Neural progenitor cell (in vitro differentiated cells): ENCODE results near the gene LILRA1. TPM values are rescaled to one million over a fixed set of nuclear protein-coding genes. Genes with fewer than 3 reads are reported as not detected.

ENCODE experiments used
- DNase-seq: peaks from one replicate; pipeline ENCODE4 v3.0.0-alpha.2; 2016; ENCODE audit warnings: low spot score
- H2AFZ ChIP-seq: fragments of 200-600 bp; sonication (generic); replicated peaks from 2 replicates; pipeline ENCODE4 v1.6.1; 2016; ENCODE audit warnings: antibody characterized with exemption
- H3F3A ChIP-seq: fragments of 200-600 bp; sonication (generic); 2 replicates; pipeline ENCODE4 v1.6.1; 2016; ENCODE audit warnings: antibody characterized with exemption, low read depth
- H3K27ac ChIP-seq: fragments of 200-600 bp; sonication (generic); 2 replicates; pipeline ENCODE4 v1.5.1; 2016; ENCODE audit warnings: mild to moderate bottlenecking
- H3K27me3 ChIP-seq: fragments of 200-600 bp; sonication (generic); 2 replicates; pipeline ENCODE4 v1.6.1; 2016; ENCODE audit warnings: mild to moderate bottlenecking, moderate library complexity
- H3K36me3 ChIP-seq: fragments of 200-600 bp; sonication (generic); 2 replicates; pipeline ENCODE4 v1.5.1; 2016
- H3K4me1 ChIP-seq: fragments of 200-600 bp; sonication (generic); 2 replicates; pipeline ENCODE4 v1.6.1; 2016; ENCODE audit warnings: mixed run types
- H3K4me2 ChIP-seq: fragments of 200-600 bp; sonication (generic); 2 replicates; pipeline ENCODE4 v1.6.1; 2016
- H3K4me3 ChIP-seq: fragments of 200-600 bp; sonication (generic); 2 replicates; pipeline ENCODE4 v1.5.1; 2016
- H3K79me2 ChIP-seq: fragments of 200-600 bp; sonication (generic); 2 replicates; pipeline ENCODE4 v1.6.1; 2016; ENCODE audit warnings: low read depth
- H3K9ac ChIP-seq: fragments of 200-600 bp; sonication (generic); 2 replicates; pipeline ENCODE4 v1.6.1; 2016
- H3K9me3 ChIP-seq: fragments of 200-600 bp; sonication (generic); 2 replicates; pipeline ENCODE4 v1.5.1; 2016; ENCODE audit warnings: low read depth
- H4K20me1 ChIP-seq: fragments of 200-600 bp; sonication (generic); 2 replicates; pipeline ENCODE4 v1.6.1; 2016; ENCODE audit warnings: low read depth
- H3K27ac Mint-ChIP-seq: 3 replicates; pipeline ENCODE4 v1.8.0; 2021; ENCODE audit warnings: mixed read lengths
- H3K27me3 Mint-ChIP-seq: 2 replicates; pipeline ENCODE4 v1.8.0; 2022; ENCODE audit warnings: low read depth, mild to moderate bottlenecking, inconsistent platforms, moderate library complexity, mixed read lengths; ENCODE audit not compliant: insufficient read depth
- H3K36me3 Mint-ChIP-seq: 3 replicates; pipeline ENCODE4 v1.8.0; 2021; ENCODE audit warnings: mixed read lengths
- H3K4me1 Mint-ChIP-seq: 3 replicates; pipeline ENCODE4 v1.8.0; 2021; ENCODE audit warnings: mixed read lengths
- H3K4me3 Mint-ChIP-seq: 3 replicates; pipeline ENCODE4 v1.8.0; 2021; ENCODE audit warnings: mild to moderate bottlenecking, moderate library complexity, mixed read lengths
- H3K9me3 Mint-ChIP-seq: 3 replicates; pipeline ENCODE4 v1.8.0; 2020; ENCODE audit warnings: mixed read lengths
- EZH2 ChIP-seq: fragments of 200-600 bp; sonication (generic); IDR thresholded peaks from 2 replicates; pipeline ENCODE4 v1.6.1; 2017; ENCODE audit warnings: antibody characterized with exemption, mild to moderate bottlenecking, moderate library complexity
- EZH2phosphoT487 ChIP-seq: fragments of 200-600 bp; sonication (generic); IDR thresholded peaks from 2 replicates; pipeline ENCODE4 v1.6.1; 2017; ENCODE audit warnings: antibody characterized with exemption
- total RNA-seq: library from RNA; depleted of rRNA; stranded (reverse); fragments of >200 nt; gene quantifications from 2 replicates; pipeline ENCODE4 v1.2.3, GENCODE V29; 2015; ENCODE audit warnings: low replicate concordance
- TF ChIP-seq, protein P1 (sequence below): fragments of 200-600 bp; sonication (generic); IDR thresholded peaks from 2 replicates; pipeline ENCODE4 v1.5.1; 2017; ENCODE audit warnings: antibody characterized with exemption, mild to moderate bottlenecking

Gene LILRA1
- total RNA-seq, 1 donor from 2014 or later, result not detected

DNA sequence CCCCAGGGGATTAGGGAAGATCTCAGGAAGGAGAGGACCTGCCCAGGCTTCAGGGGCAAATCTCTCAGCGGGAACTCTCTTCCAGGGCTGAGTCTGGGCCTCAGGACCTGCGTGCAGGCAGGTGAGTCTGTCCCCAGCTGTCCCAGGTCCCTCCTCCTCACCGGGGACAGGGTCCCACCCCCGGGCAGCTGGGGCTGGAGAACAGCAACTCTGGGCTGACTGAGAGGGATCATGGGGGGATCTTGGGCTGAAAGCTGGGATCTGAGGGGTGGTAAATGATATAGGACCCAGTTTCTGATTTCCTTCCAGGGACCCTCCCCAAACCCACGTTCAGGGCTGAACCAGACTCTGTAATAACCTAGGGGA is 14.3 kb downstream of the LILRA1 start:
- no peak overlapping the region for H3K4me2 ChIP-seq
- Mint-ChIP-seq H3K4me1 (no peaks in the 10 kb centered on the region), H3K4me3 (no peak overlapping the region), H3K27ac (no peak overlapping the region), H3K9me3 (peaks cover 35% of the 10 kb centered on the region), H3K27me3 (no peaks in the 10 kb centered on the region), H3K36me3 (no peaks in the 10 kb centered on the region)
- peaks cover 30% of the 10 kb centered on the region for H3K9me3 ChIP-seq
- H3K9ac ChIP-seq, result no peak overlapping the region
- no peak overlapping the region for H3K27ac ChIP-seq
- H3K4me3 ChIP-seq, result no peak overlapping the region
- H3K4me1 ChIP-seq, result no peaks in the 10 kb centered on the region
- DNase-seq, result no peak
- TF ChIP-seq EZH2phosphoT487 (no peak), EZH2 (no peak)
- TF ChIP-seq, protein P1, sequence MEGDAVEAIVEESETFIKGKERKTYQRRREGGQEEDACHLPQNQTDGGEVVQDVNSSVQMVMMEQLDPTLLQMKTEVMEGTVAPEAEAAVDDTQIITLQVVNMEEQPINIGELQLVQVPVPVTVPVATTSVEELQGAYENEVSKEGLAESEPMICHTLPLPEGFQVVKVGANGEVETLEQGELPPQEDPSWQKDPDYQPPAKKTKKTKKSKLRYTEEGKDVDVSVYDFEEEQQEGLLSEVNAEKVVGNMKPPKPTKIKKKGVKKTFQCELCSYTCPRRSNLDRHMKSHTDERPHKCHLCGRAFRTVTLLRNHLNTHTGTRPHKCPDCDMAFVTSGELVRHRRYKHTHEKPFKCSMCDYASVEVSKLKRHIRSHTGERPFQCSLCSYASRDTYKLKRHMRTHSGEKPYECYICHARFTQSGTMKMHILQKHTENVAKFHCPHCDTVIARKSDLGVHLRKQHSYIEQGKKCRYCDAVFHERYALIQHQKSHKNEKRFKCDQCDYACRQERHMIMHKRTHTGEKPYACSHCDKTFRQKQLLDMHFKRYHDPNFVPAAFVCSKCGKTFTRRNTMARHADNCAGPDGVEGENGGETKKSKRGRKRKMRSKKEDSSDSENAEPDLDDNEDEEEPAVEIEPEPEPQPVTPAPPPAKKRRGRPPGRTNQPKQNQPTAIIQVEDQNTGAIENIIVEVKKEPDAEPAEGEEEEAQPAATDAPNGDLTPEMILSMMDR, result no peak
- H3K79me2 ChIP-seq, result no peaks in the 10 kb centered on the region
- no peak overlapping the region for H2AFZ ChIP-seq
- H4K20me1 ChIP-seq, result no peaks in the 10 kb centered on the region
- H3F3A ChIP-seq, result no peaks in the 10 kb centered on the region
- no peaks in the 10 kb centered on the region for H3K27me3 ChIP-seq
- no peaks in the 10 kb centered on the region for H3K36me3 ChIP-seq

DNA sequence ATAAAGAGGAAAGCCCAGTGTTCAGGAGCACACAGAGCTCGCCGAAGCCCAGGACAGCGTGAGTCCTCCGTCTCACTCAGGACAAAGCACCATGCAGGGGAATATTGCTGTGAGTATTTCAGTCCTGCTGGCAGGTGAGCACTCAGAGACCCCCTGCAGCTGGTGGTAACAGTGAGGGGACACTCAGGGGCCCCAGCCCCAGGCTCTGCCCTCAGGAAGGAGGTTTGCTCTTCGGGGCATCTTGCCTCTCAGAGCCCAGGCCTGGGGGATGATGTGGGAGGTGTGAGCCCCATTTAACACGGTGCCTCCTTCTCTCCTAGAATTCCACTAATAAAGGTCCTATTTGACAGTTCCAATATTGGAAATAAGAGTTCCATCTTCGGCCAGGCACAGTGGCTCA is 14.8 kb downstream of the LILRA1 start:
- H2AFZ ChIP-seq, result no peak overlapping the region
- no peaks in the 10 kb centered on the region for H3F3A ChIP-seq
- Mint-ChIP-seq H3K4me3 (no peak overlapping the region), H3K9me3 (peaks cover 38% of the 10 kb centered on the region), H3K4me1 (no peaks in the 10 kb centered on the region), H3K27me3 (no peaks in the 10 kb centered on the region), H3K27ac (no peak overlapping the region), H3K36me3 (no peaks in the 10 kb centered on the region)
- H3K9me3 ChIP-seq, result peaks cover 30% of the 10 kb centered on the region
- H3K79me2 ChIP-seq, result no peaks in the 10 kb centered on the region
- H3K4me2 ChIP-seq, result no peak overlapping the region
- H3K27ac ChIP-seq, result no peak overlapping the region
- no peak overlapping the region for H3K4me3 ChIP-seq
- no peak overlapping the region for H3K9ac ChIP-seq
- H3K4me1 ChIP-seq, result no peaks in the 10 kb centered on the region
- no peaks in the 10 kb centered on the region for H3K27me3 ChIP-seq
- no peaks in the 10 kb centered on the region for H3K36me3 ChIP-seq
- no peaks in the 10 kb centered on the region for H4K20me1 ChIP-seq
- no peak for DNase-seq
- TF ChIP-seq, protein P1, result no peak
- no peak for TF ChIP-seq EZH2
- no peak for TF ChIP-seq EZH2phosphoT487

DNA sequence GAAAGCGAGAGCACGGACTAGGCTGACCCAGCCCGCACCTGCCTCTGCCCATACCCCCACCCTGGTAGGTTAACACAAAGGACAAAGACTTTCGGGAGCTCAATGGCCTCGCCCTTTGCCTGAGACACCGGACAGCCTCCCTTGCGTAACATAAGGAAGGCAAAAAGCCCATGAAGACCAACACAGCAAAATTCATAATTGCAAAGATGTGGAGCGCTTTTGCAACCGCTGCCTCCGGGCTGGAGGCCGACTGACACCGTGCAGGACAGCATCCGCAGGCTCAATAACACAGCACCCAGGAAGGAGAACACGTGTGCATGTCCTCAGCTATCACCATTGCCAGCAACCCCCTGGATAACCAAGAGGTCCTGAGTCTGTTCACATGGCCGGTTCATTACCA is 15.4 kb downstream of the LILRA1 start:
- H2AFZ ChIP-seq, result no peak overlapping the region
- no peaks in the 10 kb centered on the region for H4K20me1 ChIP-seq
- Mint-ChIP-seq H3K27ac (no peak overlapping the region), H3K4me3 (no peak overlapping the region), H3K36me3 (no peaks in the 10 kb centered on the region), H3K27me3 (no peaks in the 10 kb centered on the region), H3K4me1 (no peaks in the 10 kb centered on the region), H3K9me3 (peaks cover 38% of the 10 kb centered on the region)
- H3K79me2 ChIP-seq, result no peaks in the 10 kb centered on the region
- H3K27me3 ChIP-seq, result no peaks in the 10 kb centered on the region
- DNase-seq, result no peak
- H3K4me1 ChIP-seq, result no peaks in the 10 kb centered on the region
- no peak overlapping the region for H3K27ac ChIP-seq
- H3K4me3 ChIP-seq, result no peak overlapping the region
- H3K36me3 ChIP-seq, result no peaks in the 10 kb centered on the region
- TF ChIP-seq EZH2phosphoT487 (no peak), EZH2 (no peak)
- TF ChIP-seq, protein P1, result no peak
- no peak overlapping the region for H3K4me2 ChIP-seq
- H3K9ac ChIP-seq, result no peak overlapping the region
- H3F3A ChIP-seq, result no peaks in the 10 kb centered on the region
- peaks cover 31% of the 10 kb centered on the region for H3K9me3 ChIP-seq
